Keratinocyte (primary cell): Measurements from ENCODE around the gene NLGN1. TPM values are rescaled to one million over a fixed set of nuclear protein-coding genes. Genes with fewer than 3 reads are reported as not detected.

Experiments used
- DNase-seq: peaks from one replicate; pipeline ENCODE4 v3.0.0-alpha.2; 2011; ENCODE audit warnings: low read depth, missing footprints, low spot score
- FAIRE-seq: peaks from 2 replicates; lab custom pipeline; 2011; peaks lifted over from hg19 to GRCh38; lab: Jason Lieb, UNC
- H2AFZ ChIP-seq: 2 replicates; pipeline ENCODE4 v1.6.0; 2012; ENCODE audit warnings: low read length, control low read depth, inconsistent platforms; ENCODE audit not compliant: control insufficient read depth
- H3K27ac ChIP-seq: 2 replicates; pipeline ENCODE4 v1.5.1; 2011; ENCODE audit warnings: low read length; ENCODE audit not compliant: control insufficient read depth, insufficient read depth
- H3K27me3 ChIP-seq: 3 replicates; pipeline ENCODE4 v1.6.0; 2011; ENCODE audit warnings: low read length; ENCODE audit not compliant: control insufficient read depth, insufficient read depth; ENCODE audit errors: extremely low read depth
- H3K36me3 ChIP-seq, 2 experiments: 2 replicates in 1 of 2; 3 replicates in 1 of 2; pipeline ENCODE4 v1.5.1; 2011; ENCODE audit warnings: low read length in 2 of 2, mild to moderate bottlenecking in 1 of 2; ENCODE audit not compliant: control insufficient read depth in 2 of 2, insufficient read depth in 2 of 2; ENCODE audit errors: extremely low read depth in 1 of 2
- H3K4me1 ChIP-seq: 3 replicates; pipeline ENCODE4 v1.5.1; 2011; ENCODE audit warnings: low read length; ENCODE audit not compliant: control insufficient read depth, insufficient read depth; ENCODE audit errors: extremely low read depth
- H3K4me2 ChIP-seq: 3 replicates; pipeline ENCODE4 v1.6.0; 2011; ENCODE audit warnings: low read depth, low read length; ENCODE audit not compliant: control insufficient read depth, insufficient read depth; ENCODE audit errors: extremely low read depth
- H3K4me3 ChIP-seq, 3 experiments: fragments of 200-600 bp in 1 of 3; sonication (generic) in 1 of 3; 2 replicates in 2 of 3; 3 replicates in 1 of 3; pipeline ENCODE4 v1.5.1; 2011 to 2016; ENCODE audit warnings: low read length in 3 of 3, mild to moderate bottlenecking in 3 of 3, control low read depth in 2 of 3, inconsistent platforms in 1 of 3, low read depth in 1 of 3, mixed read lengths in 1 of 3, mixed run types in 1 of 3, moderate library complexity in 1 of 3; ENCODE audit not compliant: control insufficient read depth in 2 of 3, insufficient read depth in 2 of 3; ENCODE audit errors: extremely low read depth in 1 of 3
- H3K79me2 ChIP-seq: 2 replicates; pipeline ENCODE4 v1.6.0; 2012; ENCODE audit warnings: low read length; ENCODE audit not compliant: control insufficient read depth, insufficient read depth
- H3K9ac ChIP-seq: 3 replicates; pipeline ENCODE4 v1.6.0; 2011; ENCODE audit warnings: low read length; ENCODE audit not compliant: control insufficient read depth, insufficient read depth; ENCODE audit errors: extremely low read depth
- H3K9me1 ChIP-seq: 3 replicates; pipeline ENCODE4 v1.6.0; 2011; ENCODE audit warnings: low read length; ENCODE audit not compliant: control insufficient read depth, insufficient read depth; ENCODE audit errors: extremely low read depth
- H3K9me3 ChIP-seq: 2 replicates; pipeline ENCODE4 v1.5.1; 2012; ENCODE audit warnings: low read depth, low read length; ENCODE audit not compliant: control insufficient read depth
- H4K20me1 ChIP-seq: 3 replicates; pipeline ENCODE4 v1.6.0; 2011; ENCODE audit warnings: low read length; ENCODE audit not compliant: control insufficient read depth, insufficient read depth; ENCODE audit errors: extremely low read depth
- EZH2 ChIP-seq: IDR thresholded peaks from one replicate; pipeline ENCODE4 v1.6.1; 2012; ENCODE audit warnings: inconsistent platforms, mild to moderate bottlenecking, low read length, moderate library complexity
- dilution Hi-C: fragments of 300-500 bp; cut with MboI; formaldehyde crosslinking; loops from one replicate; pipeline ENCODE4 v1.7.0; 2020; ENCODE audit warnings: low sequenced_read_pairs; ENCODE audit not compliant: extremely low pct_ligation_motif_present
- polyA plus RNA-seq, 5 experiments: library from polyadenylated mRNA; depleted of rRNA in 3 of 5; stranded (reverse) in 3 of 5; stranded (forward) in 1 of 5; unstranded in 1 of 5; fragments of >200 nt; gene quantifications; 1 replicate in 1 of 5; 2 replicates in 3 of 5; 3 replicates in 1 of 5; pipeline versions ENCODE4 v1.2.1 to v1.2.3, GENCODE V29; 2011 to 2012; ENCODE audit warnings: missing spikeins in 2 of 5, low read depth in 1 of 5, low replicate concordance in 1 of 5
- TF ChIP-seq, protein P1 (sequence below), 3 experiments: IDR thresholded peaks in 1 of 3; conservative IDR thresholded peaks in 1 of 3; optimal IDR thresholded peaks in 1 of 3; 2 replicates in 2 of 3; 3 replicates in 1 of 3; pipeline versions ENCODE3 to v1.5.1; 2011; ENCODE audit warnings: low read length in 3 of 3, mild to moderate bottlenecking in 3 of 3, moderate library complexity in 2 of 3, control low read depth in 1 of 3, inconsistent platforms in 1 of 3; ENCODE audit not compliant: insufficient read depth in 2 of 3; ENCODE audit errors: extremely low read depth in 1 of 3

Gene NLGN1
- polyA plus RNA-seq, 1 donor (not counting 4 experiments of a cell fraction or from before 2014, with no cell fraction given): not detected

DNA sequence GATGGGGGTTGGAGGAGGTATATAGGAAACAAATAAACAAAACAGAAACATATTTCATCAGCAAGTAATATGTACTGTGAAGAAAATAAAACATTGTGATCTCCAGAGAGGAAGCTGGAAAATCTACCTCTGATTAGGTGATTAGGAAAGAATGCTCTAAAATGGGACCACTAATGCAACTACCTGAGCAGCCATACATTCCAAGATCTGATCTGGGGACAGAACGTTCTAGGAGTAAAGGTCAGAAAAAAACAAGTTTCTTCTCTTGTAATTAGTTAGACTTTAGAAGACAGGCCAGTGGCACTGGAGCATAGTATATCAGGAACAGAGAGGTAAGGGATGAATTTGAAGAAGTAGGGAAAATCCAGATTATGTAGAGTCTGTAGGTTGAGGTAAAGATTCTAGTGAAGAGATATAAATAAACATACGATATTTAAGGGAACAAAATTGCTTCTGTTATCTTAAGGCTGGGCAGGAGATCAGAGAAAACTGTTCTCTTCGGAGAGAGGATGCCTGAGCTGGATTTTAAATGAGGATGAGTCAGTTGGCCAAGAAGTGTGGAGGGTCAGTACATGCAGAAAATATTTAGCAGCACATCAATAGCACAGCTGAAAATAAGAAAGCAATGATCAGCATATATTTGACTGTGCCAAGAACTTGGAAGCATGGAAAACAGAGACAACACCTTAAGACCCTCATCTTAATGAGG, 429.5 kb downstream of the NLGN1 start:
- H3K36me3 ChIP-seq: no peaks in the 10 kb centered on the region
- no peak overlapping the region for H2AFZ ChIP-seq
- no peak overlapping the region for H3K4me2 ChIP-seq
- no peak for DNase-seq
- no peaks in the 10 kb centered on the region for H4K20me1 ChIP-seq
- H3K4me1 ChIP-seq: no peaks in the 10 kb centered on the region
- FAIRE-seq: no peak
- no peaks in the 10 kb centered on the region for H3K79me2 ChIP-seq
- H3K9me1 ChIP-seq: no peaks in the 10 kb centered on the region
- no peaks in the 10 kb centered on the region for H3K27me3 ChIP-seq
- TF ChIP-seq, protein P1, sequence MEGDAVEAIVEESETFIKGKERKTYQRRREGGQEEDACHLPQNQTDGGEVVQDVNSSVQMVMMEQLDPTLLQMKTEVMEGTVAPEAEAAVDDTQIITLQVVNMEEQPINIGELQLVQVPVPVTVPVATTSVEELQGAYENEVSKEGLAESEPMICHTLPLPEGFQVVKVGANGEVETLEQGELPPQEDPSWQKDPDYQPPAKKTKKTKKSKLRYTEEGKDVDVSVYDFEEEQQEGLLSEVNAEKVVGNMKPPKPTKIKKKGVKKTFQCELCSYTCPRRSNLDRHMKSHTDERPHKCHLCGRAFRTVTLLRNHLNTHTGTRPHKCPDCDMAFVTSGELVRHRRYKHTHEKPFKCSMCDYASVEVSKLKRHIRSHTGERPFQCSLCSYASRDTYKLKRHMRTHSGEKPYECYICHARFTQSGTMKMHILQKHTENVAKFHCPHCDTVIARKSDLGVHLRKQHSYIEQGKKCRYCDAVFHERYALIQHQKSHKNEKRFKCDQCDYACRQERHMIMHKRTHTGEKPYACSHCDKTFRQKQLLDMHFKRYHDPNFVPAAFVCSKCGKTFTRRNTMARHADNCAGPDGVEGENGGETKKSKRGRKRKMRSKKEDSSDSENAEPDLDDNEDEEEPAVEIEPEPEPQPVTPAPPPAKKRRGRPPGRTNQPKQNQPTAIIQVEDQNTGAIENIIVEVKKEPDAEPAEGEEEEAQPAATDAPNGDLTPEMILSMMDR (optimal IDR thresholded peaks at IDR 0.05 in 1 of 3, IDR thresholded peaks at IDR 0.05 in 1 of 3, conservative IDR thresholded peaks at IDR 0.05 in 1 of 3; ENCODE audit: extremely low read depth in 1 of 3, insufficient read depth in 2 of 3, low read length in 3 of 3): no peak
- no peak for TF ChIP-seq EZH2
- H3K9me3 ChIP-seq: no peaks in the 10 kb centered on the region
- H3K4me3 ChIP-seq: no peak overlapping the region
- dilution Hi-C loops: no loop called here
- H3K27ac ChIP-seq: no peak overlapping the region
- H3K9ac ChIP-seq: no peak overlapping the region

DNA sequence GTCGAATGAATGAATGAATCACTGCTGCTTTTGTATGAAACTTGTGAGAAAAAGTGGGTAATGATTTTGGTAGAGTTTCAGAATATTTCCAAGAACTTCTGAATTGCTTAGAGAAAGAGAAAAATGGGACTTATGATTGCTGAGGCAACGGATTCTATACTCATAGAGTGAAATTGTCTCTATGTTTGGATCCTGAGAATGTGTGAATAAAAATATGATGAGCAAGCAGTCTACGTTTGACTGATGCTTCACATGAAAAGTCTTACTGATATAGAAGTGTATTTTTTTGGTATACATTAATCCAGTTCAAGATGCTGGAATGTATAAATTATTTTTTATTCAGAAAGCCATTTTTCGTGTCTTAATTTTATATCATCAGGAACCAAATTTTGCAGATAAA, 441.1 kb downstream of the NLGN1 start:
- no peak overlapping the region for H3K4me2 ChIP-seq
- H3K4me1 ChIP-seq: no peaks in the 10 kb centered on the region
- H3K9me3 ChIP-seq: no peaks in the 10 kb centered on the region
- H4K20me1 ChIP-seq: no peaks in the 10 kb centered on the region
- no peak overlapping the region for H3K27ac ChIP-seq
- no peaks in the 10 kb centered on the region for H3K27me3 ChIP-seq
- DNase-seq: no peak
- H3K36me3 ChIP-seq: no peaks in the 10 kb centered on the region
- H3K9ac ChIP-seq: no peak overlapping the region
- dilution Hi-C loops: no loop called here
- no peak for FAIRE-seq
- H3K9me1 ChIP-seq: no peaks in the 10 kb centered on the region
- TF ChIP-seq EZH2: no peak
- TF ChIP-seq, protein P1 (optimal IDR thresholded peaks at IDR 0.05 in 1 of 3, IDR thresholded peaks at IDR 0.05 in 1 of 3, conservative IDR thresholded peaks at IDR 0.05 in 1 of 3; ENCODE audit: extremely low read depth in 1 of 3, insufficient read depth in 2 of 3, low read length in 3 of 3): no peak
- H3K4me3 ChIP-seq: no peak overlapping the region
- H3K79me2 ChIP-seq: no peaks in the 10 kb centered on the region
- no peak overlapping the region for H2AFZ ChIP-seq
